Measurements from ENCODE around the gene ZNF787. TPM values are rescaled to one million over a fixed set of nuclear protein-coding genes. Genes with fewer than 3 reads are reported as not detected.

The ZNF787 gene
- total and polyA plus RNA-seq, 2 of the 13 experiments (the other 11 are each of a cell fraction or from before 2014, with no cell fraction given): 15.1 to 42.8 TPM

GRCh38 chr19:56121180-56122167 lies at the start of gene ZNF787 (continued):
- TF ChIP-seq, protein P1, sequence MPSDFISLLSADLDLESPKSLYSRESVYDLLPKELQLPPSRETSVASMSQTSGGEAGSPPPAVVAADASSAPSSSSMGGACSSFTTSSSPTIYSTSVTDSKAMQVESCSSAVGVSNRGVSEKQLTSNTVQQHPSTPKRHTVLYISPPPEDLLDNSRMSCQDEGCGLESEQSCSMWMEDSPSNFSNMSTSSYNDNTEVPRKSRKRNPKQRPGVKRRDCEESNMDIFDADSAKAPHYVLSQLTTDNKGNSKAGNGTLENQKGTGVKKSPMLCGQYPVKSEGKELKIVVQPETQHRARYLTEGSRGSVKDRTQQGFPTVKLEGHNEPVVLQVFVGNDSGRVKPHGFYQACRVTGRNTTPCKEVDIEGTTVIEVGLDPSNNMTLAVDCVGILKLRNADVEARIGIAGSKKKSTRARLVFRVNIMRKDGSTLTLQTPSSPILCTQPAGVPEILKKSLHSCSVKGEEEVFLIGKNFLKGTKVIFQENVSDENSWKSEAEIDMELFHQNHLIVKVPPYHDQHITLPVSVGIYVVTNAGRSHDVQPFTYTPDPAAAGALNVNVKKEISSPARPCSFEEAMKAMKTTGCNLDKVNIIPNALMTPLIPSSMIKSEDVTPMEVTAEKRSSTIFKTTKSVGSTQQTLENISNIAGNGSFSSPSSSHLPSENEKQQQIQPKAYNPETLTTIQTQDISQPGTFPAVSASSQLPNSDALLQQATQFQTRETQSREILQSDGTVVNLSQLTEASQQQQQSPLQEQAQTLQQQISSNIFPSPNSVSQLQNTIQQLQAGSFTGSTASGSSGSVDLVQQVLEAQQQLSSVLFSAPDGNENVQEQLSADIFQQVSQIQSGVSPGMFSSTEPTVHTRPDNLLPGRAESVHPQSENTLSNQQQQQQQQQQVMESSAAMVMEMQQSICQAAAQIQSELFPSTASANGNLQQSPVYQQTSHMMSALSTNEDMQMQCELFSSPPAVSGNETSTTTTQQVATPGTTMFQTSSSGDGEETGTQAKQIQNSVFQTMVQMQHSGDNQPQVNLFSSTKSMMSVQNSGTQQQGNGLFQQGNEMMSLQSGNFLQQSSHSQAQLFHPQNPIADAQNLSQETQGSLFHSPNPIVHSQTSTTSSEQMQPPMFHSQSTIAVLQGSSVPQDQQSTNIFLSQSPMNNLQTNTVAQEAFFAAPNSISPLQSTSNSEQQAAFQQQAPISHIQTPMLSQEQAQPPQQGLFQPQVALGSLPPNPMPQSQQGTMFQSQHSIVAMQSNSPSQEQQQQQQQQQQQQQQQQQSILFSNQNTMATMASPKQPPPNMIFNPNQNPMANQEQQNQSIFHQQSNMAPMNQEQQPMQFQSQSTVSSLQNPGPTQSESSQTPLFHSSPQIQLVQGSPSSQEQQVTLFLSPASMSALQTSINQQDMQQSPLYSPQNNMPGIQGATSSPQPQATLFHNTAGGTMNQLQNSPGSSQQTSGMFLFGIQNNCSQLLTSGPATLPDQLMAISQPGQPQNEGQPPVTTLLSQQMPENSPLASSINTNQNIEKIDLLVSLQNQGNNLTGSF (CRISPR knock-in tag; IDR thresholded peaks at IDR 0.05): no peak
- TF ChIP-seq ZNF557 (CRISPR knock-in tag; IDR thresholded peaks at IDR 0.05) (no peak), SIN3A (IDR thresholded peaks at IDR 0.05; ENCODE audit: borderline replicate concordance, low read depth, low read length) (0 out of 2 replicates have a peak, but pooled peaks have one; percentile 60), ARID2 (CRISPR knock-in tag; IDR thresholded peaks at IDR 0.05; ENCODE audit: borderline replicate concordance) (no peak), ZNF740 (CRISPR knock-in tag; IDR thresholded peaks at IDR 0.05) (peak; percentile 96), MED13 (CRISPR knock-in tag; IDR thresholded peaks at IDR 0.05) (0 out of 2 replicates have a peak, but pooled peaks have one; percentile 29), ZNF282 (IDR thresholded peaks at IDR 0.05; ENCODE audit: partially characterized antibody) (no peak), BORCS8-MEF2B (CRISPR knock-in tag; IDR thresholded peaks at IDR 0.05) (no peak), RORA (CRISPR knock-in tag; IDR thresholded peaks at IDR 0.05) (no peak), ZBTB20 (CRISPR knock-in tag; IDR thresholded peaks at IDR 0.05; ENCODE audit: borderline replicate concordance, low read depth) (no peak)
- TF ChIP-seq, protein P2, sequence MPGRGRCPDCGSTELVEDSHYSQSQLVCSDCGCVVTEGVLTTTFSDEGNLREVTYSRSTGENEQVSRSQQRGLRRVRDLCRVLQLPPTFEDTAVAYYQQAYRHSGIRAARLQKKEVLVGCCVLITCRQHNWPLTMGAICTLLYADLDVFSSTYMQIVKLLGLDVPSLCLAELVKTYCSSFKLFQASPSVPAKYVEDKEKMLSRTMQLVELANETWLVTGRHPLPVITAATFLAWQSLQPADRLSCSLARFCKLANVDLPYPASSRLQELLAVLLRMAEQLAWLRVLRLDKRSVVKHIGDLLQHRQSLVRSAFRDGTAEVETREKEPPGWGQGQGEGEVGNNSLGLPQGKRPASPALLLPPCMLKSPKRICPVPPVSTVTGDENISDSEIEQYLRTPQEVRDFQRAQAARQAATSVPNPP (CRISPR knock-in tag; IDR thresholded peaks at IDR 0.05): no peak
- TF ChIP-seq, protein P3, sequence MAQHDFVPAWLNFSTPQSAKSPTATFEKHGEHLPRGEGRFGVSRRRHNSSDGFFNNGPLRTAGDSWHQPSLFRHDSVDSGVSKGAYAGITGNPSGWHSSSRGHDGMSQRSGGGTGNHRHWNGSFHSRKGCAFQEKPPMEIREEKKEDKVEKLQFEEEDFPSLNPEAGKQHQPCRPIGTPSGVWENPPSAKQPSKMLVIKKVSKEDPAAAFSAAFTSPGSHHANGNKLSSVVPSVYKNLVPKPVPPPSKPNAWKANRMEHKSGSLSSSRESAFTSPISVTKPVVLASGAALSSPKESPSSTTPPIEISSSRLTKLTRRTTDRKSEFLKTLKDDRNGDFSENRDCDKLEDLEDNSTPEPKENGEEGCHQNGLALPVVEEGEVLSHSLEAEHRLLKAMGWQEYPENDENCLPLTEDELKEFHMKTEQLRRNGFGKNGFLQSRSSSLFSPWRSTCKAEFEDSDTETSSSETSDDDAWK (CRISPR knock-in tag; IDR thresholded peaks at IDR 0.05): no peak
- TF ChIP-seq, protein P4, sequence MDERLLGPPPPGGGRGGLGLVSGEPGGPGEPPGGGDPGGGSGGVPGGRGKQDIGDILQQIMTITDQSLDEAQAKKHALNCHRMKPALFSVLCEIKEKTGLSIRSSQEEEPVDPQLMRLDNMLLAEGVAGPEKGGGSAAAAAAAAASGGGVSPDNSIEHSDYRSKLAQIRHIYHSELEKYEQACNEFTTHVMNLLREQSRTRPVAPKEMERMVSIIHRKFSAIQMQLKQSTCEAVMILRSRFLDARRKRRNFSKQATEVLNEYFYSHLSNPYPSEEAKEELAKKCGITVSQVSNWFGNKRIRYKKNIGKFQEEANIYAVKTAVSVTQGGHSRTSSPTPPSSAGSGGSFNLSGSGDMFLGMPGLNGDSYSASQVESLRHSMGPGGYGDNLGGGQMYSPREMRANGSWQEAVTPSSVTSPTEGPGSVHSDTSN (CRISPR knock-in tag; IDR thresholded peaks at IDR 0.05): no peak
- TF ChIP-seq, protein P5, sequence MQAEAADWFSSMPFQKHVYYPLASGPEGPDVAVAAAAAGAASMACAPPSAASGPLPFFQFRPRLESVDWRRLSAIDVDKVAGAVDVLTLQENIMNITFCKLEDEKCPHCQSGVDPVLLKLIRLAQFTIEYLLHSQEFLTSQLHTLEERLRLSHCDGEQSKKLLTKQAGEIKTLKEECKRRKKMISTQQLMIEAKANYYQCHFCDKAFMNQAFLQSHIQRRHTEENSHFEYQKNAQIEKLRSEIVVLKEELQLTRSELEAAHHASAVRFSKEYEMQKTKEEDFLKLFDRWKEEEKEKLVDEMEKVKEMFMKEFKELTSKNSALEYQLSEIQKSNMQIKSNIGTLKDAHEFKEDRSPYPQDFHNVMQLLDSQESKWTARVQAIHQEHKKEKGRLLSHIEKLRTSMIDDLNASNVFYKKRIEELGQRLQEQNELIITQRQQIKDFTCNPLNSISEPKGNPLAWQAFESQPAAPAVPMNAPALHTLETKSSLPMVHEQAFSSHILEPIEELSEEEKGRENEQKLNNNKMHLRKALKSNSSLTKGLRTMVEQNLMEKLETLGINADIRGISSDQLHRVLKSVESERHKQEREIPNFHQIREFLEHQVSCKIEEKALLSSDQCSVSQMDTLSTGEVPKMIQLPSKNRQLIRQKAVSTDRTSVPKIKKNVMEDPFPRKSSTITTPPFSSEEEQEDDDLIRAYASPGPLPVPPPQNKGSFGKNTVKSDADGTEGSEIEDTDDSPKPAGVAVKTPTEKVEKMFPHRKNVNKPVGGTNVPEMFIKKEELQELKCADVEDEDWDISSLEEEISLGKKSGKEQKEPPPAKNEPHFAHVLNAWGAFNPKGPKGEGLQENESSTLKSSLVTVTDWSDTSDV (CRISPR knock-in tag; IDR thresholded peaks at IDR 0.05): no peak

Measured in HepG2 (cell line).